ENCODE results near the gene TBC1D8.
A peak's percentile ranks its signal among the peaks of the same experiment; 100 is the strongest.

The TBC1D8 gene

DNA sequence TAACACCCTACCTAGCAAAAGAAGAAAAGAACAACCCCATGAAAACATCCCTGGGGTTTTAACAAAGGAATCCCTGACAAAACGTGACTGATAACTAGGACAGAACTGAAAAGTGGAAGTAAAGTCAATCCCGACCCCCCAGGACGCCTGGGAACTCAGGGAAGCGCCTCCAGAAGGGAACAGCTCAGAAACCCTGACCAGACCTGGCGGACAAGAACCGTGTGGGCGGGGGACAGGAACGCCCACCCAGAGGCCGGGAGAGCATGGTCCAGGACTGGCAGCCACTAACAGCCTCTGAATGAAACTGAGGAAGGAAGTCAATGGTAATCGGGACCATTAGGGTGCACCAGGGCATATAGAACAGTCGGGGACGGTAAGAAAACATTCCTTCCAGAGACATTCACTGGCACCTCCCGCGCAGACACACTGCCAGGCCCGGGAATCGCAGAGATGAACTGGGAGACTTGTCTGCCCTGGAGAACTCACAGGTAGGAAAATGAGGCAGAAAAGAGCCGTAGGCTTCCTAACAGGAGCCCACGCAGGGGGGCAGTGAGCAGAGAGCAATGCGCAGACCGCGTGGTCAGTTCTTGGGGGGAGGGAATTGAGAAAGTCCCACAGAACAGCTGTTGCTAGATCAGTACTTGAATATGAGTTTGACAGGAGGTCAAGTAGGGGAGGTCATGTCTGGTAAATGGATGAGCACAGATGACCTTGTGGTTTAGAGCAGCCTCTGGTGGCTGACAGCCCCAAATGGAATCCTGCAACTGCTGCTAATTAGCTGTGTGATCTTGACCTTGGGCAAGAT lies 1.3 kb upstream of the TBC1D8 start:
- Histone ChIP-seq H3K4me3 (replicated peaks; ENCODE audit: insufficient read depth, low read length) (peak overlapping the region; percentile 54), H3K27ac (replicated peaks) (no peak overlapping the region), H3K27me3 (ENCODE audit: insufficient read depth, poor library complexity, severe bottlenecking) (no peaks in the 10 kb centered on the region)
- no peak for TF ChIP-seq POLR2AphosphoS5 (IDR thresholded peaks at IDR 0.05; ENCODE audit: low read depth)
- TF ChIP-seq, protein P1, sequence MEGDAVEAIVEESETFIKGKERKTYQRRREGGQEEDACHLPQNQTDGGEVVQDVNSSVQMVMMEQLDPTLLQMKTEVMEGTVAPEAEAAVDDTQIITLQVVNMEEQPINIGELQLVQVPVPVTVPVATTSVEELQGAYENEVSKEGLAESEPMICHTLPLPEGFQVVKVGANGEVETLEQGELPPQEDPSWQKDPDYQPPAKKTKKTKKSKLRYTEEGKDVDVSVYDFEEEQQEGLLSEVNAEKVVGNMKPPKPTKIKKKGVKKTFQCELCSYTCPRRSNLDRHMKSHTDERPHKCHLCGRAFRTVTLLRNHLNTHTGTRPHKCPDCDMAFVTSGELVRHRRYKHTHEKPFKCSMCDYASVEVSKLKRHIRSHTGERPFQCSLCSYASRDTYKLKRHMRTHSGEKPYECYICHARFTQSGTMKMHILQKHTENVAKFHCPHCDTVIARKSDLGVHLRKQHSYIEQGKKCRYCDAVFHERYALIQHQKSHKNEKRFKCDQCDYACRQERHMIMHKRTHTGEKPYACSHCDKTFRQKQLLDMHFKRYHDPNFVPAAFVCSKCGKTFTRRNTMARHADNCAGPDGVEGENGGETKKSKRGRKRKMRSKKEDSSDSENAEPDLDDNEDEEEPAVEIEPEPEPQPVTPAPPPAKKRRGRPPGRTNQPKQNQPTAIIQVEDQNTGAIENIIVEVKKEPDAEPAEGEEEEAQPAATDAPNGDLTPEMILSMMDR (IDR thresholded peaks at IDR 0.05; ENCODE audit: insufficient read depth, low read length) = peak; percentile 96
- peak in 1 of 2 experiments; percentile 71 for DNase-seq (ENCODE audit: low read depth in 1 of 2, low spot score in 1 of 2)

DNA sequence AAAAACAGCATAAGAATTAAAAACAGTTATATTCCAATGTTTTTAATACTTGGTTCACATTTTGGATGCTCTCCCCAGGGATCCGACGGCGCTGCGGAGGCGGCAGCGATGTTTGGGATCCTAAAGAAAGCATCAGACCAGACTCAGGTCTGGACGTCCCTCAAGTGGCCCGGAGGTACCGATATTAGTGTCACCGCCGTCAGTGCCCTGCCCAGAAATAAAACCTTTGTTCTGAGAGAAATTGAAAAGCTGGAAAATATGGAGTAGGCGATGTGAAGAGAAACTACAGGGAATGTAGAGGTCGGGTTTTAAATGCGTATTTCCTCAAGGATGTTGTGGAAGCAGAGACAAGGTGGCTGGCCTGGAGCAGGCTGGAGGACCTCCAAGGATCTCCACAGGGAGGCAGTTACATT lies 683 bp upstream of the TBC1D8 start:
- DNase-seq (ENCODE audit: low read depth in 1 of 2, low spot score in 1 of 2) = no peak
- H3K4me3 ChIP-seq (replicated peaks; ENCODE audit: insufficient read depth, low read length) = peak overlapping the region; percentile 54
- H3K27ac ChIP-seq (replicated peaks) = peak overlapping the region; percentile 45; the same call in 1 of the 2 replicates

DNA sequence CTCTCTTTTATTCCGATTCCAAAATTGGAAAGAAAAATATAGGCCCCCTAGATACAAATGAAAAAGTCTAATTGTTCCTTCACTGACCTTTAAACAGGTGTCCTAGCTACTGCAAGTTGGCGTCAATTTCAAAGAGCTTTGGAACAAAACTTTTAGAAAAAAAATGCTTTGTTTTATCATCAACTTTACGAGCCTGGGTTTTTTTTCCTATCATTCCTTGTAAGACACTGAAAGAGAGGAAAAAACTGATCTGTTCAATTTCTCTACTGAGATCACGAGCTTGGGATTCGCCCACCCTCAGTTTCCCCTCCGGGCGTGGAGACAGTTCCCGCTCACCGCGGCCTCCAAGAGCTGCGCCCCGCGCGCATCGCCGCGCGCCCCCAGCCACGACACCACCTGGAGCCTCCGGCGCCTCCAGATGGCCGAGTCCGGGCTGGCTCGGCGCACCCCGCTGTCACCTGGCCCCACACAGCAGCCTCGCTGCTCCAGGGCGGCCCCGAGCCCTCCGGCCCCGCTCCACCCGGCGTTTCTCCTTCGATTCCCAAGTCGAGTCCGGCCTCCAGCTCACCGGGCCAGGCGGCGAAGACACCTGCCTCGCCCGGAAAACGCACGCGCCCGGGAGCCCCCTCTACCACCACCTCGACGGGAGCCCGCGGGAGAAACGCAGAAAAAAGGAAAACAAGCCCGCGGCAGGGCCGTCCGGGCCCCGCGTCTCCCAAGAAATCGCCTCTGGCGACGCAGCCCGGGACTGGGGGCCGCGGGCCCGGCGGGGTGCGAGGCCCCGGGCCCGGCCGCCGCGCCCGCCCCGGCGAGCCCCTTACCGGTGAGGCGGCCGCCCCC lies 656 bp downstream of the TBC1D8 start:
- Histone ChIP-seq H3K27ac (replicated peaks) (no peak overlapping the region), H3K27me3 (ENCODE audit: insufficient read depth, poor library complexity, severe bottlenecking) (no peaks in the 10 kb centered on the region), H3K4me3 (replicated peaks; ENCODE audit: insufficient read depth, low read length) (peak overlapping the region; percentile 76)
- TF ChIP-seq, protein P1 (IDR thresholded peaks at IDR 0.05; ENCODE audit: insufficient read depth, low read length) = no peak
- TF ChIP-seq SPI1 (IDR thresholded peaks at IDR 0.05; ENCODE audit: borderline replicate concordance, low read depth) = no peak
- no peak for TF ChIP-seq POLR2AphosphoS5 (IDR thresholded peaks at IDR 0.05; ENCODE audit: low read depth)
- no peak for TF ChIP-seq GABPA (IDR thresholded peaks at IDR 0.05; ENCODE audit: low read depth)
- TF ChIP-seq REST (IDR thresholded peaks at IDR 0.05; ENCODE audit: insufficient replicate concordance, low read depth) = no peak
- peak in 1 of 2 experiments; percentile 5 for DNase-seq (ENCODE audit: low read depth in 1 of 2, low spot score in 1 of 2)

More for the DNA sequence above, 683 bp upstream of the TBC1D8 start:
- TF ChIP-seq POLR2AphosphoS5 (IDR thresholded peaks at IDR 0.05; ENCODE audit: low read depth) = no peak
- TF ChIP-seq, protein P1 (IDR thresholded peaks at IDR 0.05; ENCODE audit: insufficient read depth, low read length) = no peak
- no peak for TF ChIP-seq REST (IDR thresholded peaks at IDR 0.05; ENCODE audit: insufficient replicate concordance, low read depth)
- TF ChIP-seq GABPA (IDR thresholded peaks at IDR 0.05; ENCODE audit: low read depth) = no peak
- TF ChIP-seq SPI1 (IDR thresholded peaks at IDR 0.05; ENCODE audit: borderline replicate concordance, low read depth) = no peak
- H3K27me3 ChIP-seq (ENCODE audit: insufficient read depth, poor library complexity, severe bottlenecking) = no peaks in the 10 kb centered on the region

Data from HL-60 (cell line).